Heart right ventricle (tissue), 16 donors: ENCODE measurements around the gene PARP9. TPM values are rescaled to one million over a fixed set of nuclear protein-coding genes. Genes with fewer than 3 reads are reported as not detected.

Experiments
- ATAC-seq, 8 donors: fragments of 200-7000 bp; cut with Tn5 transposase; one replicate each; pipeline ENCODE4 v1.9.1; 2020; ENCODE audit warnings: mild to moderate bottlenecking in 8 of 8, moderate library complexity in 8 of 8, moderate number of reproducible peaks in 1 of 8
- DNase-seq, 2 donors: peaks; one replicate each; pipeline ENCODE4 v3.0.0-alpha.2; 2020
- H3K27ac ChIP-seq, 10 donors: fragments of 200-600 bp; sonication (generic) in 2 of 10; one replicate each; pipeline versions ENCODE4 v1.5.0 to v1.8.0; 2020 to 2022; ENCODE audit warnings: mild to moderate bottlenecking in 3 of 10
- H3K27me3 ChIP-seq, 7 donors: fragments of 200-600 bp; one replicate each; pipeline ENCODE4 v1.8.0; 2021 to 2022; ENCODE audit warnings: mild to moderate bottlenecking in 2 of 7
- H3K36me3 ChIP-seq, 9 donors: fragments of 200-600 bp; sonication (generic) in 1 of 9; one replicate each; pipeline versions ENCODE4 v1.5.0 to v1.8.0; 2020 to 2022; ENCODE audit warnings: mild to moderate bottlenecking in 2 of 9
- H3K4me1 ChIP-seq, 9 donors: fragments of 200-600 bp; sonication (generic) in 1 of 9; one replicate each; pipeline versions ENCODE4 v1.5.0 to v1.8.0; 2020 to 2022; ENCODE audit warnings: mild to moderate bottlenecking in 4 of 9
- H3K4me3 ChIP-seq, 10 donors: fragments of 200-600 bp; sonication (generic) in 2 of 10; one replicate each; pipeline versions ENCODE4 v1.5.0 to v1.8.0; 2020 to 2022; ENCODE audit warnings: mild to moderate bottlenecking in 7 of 10, moderate library complexity in 2 of 10
- H3K9me3 ChIP-seq, 11 donors: fragments of 200-600 bp in 10 of 11; sonication (generic) in 2 of 11; one replicate each; pipeline versions ENCODE4 v1.5.0 to v1.8.0; 2013 to 2022; ENCODE audit warnings: mild to moderate bottlenecking in 2 of 11, control low read depth in 1 of 11, moderate library complexity in 1 of 11
- CTCF ChIP-seq, 9 donors: fragments of 200-600 bp; sonication (generic) in 2 of 9; IDR thresholded peaks; one replicate each; pipeline versions ENCODE4 v1.5.0 to v1.8.0; 2021 to 2022; ENCODE audit warnings: antibody characterized with exemption in 9 of 9, mild to moderate bottlenecking in 5 of 9, moderate library complexity in 1 of 9
- WGBS, 2 donors: extraction: QIAGEN DNeasy Blood & Tissue Kit; methylation state at CpG; one replicate each; pipeline ENCODE4 v1.1.7; 2013; ENCODE audit warnings: inconsistent platforms in 1 of 2; 5-methylcytosine and 5-hydroxymethylcytosine counted together
- intact Hi-C, 10 donors: fragments of 100-400 bp; cut with DNase I; formaldehyde crosslinking; loops; one replicate each; pipeline versions ENCODE4 v1.11.1 to v1.14.2; 2022
- polyA plus RNA-seq, 2 donors: library from polyadenylated mRNA; stranded (reverse); fragments of 200-250 nt; gene quantifications; one replicate each; pipeline ENCODE4 v1.2.3, GENCODE V29; 2013
- total RNA-seq, 10 donors: library from RNA; stranded (reverse); fragmentation: NEBNext Ultra II Directional in 3 of 10; extraction: Animal tissue kit (Norgen Biotek cat#: 25700) in 3 of 10; gene quantifications; one replicate each; pipeline versions ENCODE4 v1.2.1 to v1.2.4, GENCODE V29; 2021 to 2023
- donor health status: Arrhythmogenic right ventricular cardiomyopathy.
- donor health status: ischemic (EF 13 %, LVEDD 7.1; RV severe dilation, severe dysfunction).
- donor health status: healthy with polysubstance abuse.
- donor health status: DM: no; HTN: yes; CAD: no.
- donor health status: DM: no; HTN: no; CAD: no.
- donor health status: ischemic (EF 25% LVEDD 6.9; RV normal size, moderate dysfunction).
- donor health status: ischemic (EF 25% LVEDD 5.7; RV mildly dilated, moderate dysfunction).
- donor health status: healthy.
- donor health status: DM: yes; HTN: yes; CAD: no.
- donor health status: Ischemic cardiomyopathy.
- donor health status: ischemic (EF 35%, LVEDD 5.7; RV mildly dilated, moderate dysfunction).
- donor health status: nonischemic (EF 11% LVEDD 7.7; RV severe dilation, severe dysfunction).
- donor health status: DM: yes; HTN: yes; CAD: no.
- donor health status: PGD.
- donor health status: ischemic (EF 29% LVEDD 5.4; RV normal size, mild dysfunction).
- donor health status: nonischemic (EF 23%, LVEDD 6.1; RV moderate dilation, normal function).

PARP9 gene
- total and polyA plus RNA-seq, 12 donors: 7.1 to 60.4 (median 15.2) TPM

- no peak for DNase-seq
- no peak overlapping the region for H3K27ac ChIP-seq
- no peak for TF ChIP-seq CTCF (IDR thresholded peaks at IDR 0.05)
- no peak overlapping the region for H3K4me3 ChIP-seq
- no peaks in the 10 kb centered on the region for H3K27me3 ChIP-seq
- peaks cover 0 to 100% (median 42%) of the 10 kb centered on the region in 9 donors for H3K36me3 ChIP-seq
- WGBS, 2 donors: 85 to 87% methylated on average over 1 of the region's 1 CpG
- ATAC-seq: no peak
- no peaks in the 10 kb centered on the region for H3K9me3 ChIP-seq
- H3K4me1 ChIP-seq: peaks cover 0 to 3% (median 0%) of the 10 kb centered on the region in 9 donors
- intact Hi-C loops: no loop called here
These were observed 30.2 kb downstream of the PARP9 start for GRCh38 chr3:122533931-122534334.

DNA sequence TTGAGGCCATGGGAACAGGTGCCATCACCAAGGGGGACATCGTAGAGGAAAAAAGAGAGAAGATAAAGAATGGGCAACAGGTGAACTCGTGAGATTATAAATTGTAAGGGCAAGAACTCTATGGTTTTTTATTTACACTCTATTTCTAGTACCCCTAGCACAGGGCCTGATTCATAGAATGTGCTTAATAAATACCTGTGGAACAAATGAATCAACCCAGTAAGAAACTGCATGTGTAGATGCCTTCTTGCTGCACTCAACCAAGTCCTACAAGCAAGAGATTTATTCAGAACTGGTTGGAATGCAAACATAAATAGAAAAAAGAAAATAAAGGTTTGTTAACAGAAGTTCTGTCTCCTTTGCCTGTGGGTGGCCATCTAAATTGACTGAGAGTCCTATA lies 30.6 kb downstream of the PARP9 start:
- 93 to 97% methylated on average over 2 of the region's 2 CpGs for WGBS, 2 donors
- Histone ChIP-seq H3K36me3 (peaks cover 0 to 100% (median 39%) of the 10 kb centered on the region in 9 donors), H3K27me3 (no peaks in the 10 kb centered on the region), H3K4me3 (no peak overlapping the region), H3K27ac (no peak overlapping the region), H3K9me3 (no peaks in the 10 kb centered on the region), H3K4me1 (no peaks in the 10 kb centered on the region)
- intact Hi-C loops: no loop called here
- TF ChIP-seq CTCF (IDR thresholded peaks at IDR 0.05): no peak
- ATAC-seq: no peak
- no peak for DNase-seq

DNA sequence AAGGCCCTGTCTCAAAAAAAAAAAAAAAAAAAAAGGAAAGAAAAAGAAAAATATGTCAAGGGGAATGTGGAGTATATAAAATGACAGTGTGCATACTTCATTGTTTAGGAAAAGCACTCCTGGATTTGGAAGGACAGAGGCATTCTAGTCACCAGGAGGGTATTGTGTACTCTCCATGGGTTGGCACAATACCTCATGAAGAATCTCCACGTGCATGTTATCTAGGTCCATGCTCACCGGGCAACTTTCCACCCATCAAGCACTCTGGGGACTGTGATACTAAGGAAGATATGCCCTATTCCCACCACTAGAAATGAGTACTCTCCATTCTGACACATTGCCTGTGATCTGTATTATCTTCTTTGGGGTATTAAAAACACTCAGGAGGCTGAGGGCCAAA lies 33.9 kb downstream of the PARP9 start:
- intact Hi-C loops: no loop called here
- H3K36me3 ChIP-seq: peaks cover 0 to 95% (median 35%) of the 10 kb centered on the region in 9 donors
- DNase-seq: no peak
- ATAC-seq: no peak
- H3K9me3 ChIP-seq: no peaks in the 10 kb centered on the region
- TF ChIP-seq CTCF (IDR thresholded peaks at IDR 0.05): no peak
- 28 to 46% methylated on average over 2 of the region's 2 CpGs for WGBS, 2 donors
- H3K4me1 ChIP-seq: no peaks in the 10 kb centered on the region
- H3K4me3 ChIP-seq: no peak overlapping the region
- H3K27ac ChIP-seq: no peak overlapping the region
- H3K27me3 ChIP-seq: no peaks in the 10 kb centered on the region

GRCh38 chr3:122523317-122523716 lies 40.8 kb downstream of the PARP9 start:
- Histone ChIP-seq H3K36me3 (peaks cover 0 to 27% (median 5%) of the 10 kb centered on the region in 9 donors), H3K4me1 (no peaks in the 10 kb centered on the region), H3K4me3 (no peak overlapping the region), H3K27me3 (no peaks in the 10 kb centered on the region), H3K9me3 (no peaks in the 10 kb centered on the region), H3K27ac (no peak overlapping the region)
- WGBS, 2 donors: 92 to 95% methylated on average over 11 of the region's 11 CpGs
- intact Hi-C loops: no loop called here
- DNase-seq (no peak), ATAC-seq (no peak)
- no peak for TF ChIP-seq CTCF (IDR thresholded peaks at IDR 0.05)
